ENCODE data around the gene NVL. TPM values are rescaled to one million over a fixed set of nuclear protein-coding genes. Genes with fewer than 3 reads are reported as not detected.
A peak's percentile ranks its signal among the peaks of the same experiment; 100 is the strongest.

Gene NVL
- total RNA-seq (10 to 100 TPM; 23.3 to 39.0 (median 33.2) TPM), polyA plus RNA-seq (10 to 100 TPM; 27.4 to 61.9 (median 42.4) TPM)
- long read RNA-seq, donor 1 = 0 reads
- long read RNA-seq, donor 2, partial matches to known transcripts = 0 of 3 reads
- long read RNA-seq, donor 2, other reads (novel, unspliced or antisense) = 0 of 3 reads

DNA sequence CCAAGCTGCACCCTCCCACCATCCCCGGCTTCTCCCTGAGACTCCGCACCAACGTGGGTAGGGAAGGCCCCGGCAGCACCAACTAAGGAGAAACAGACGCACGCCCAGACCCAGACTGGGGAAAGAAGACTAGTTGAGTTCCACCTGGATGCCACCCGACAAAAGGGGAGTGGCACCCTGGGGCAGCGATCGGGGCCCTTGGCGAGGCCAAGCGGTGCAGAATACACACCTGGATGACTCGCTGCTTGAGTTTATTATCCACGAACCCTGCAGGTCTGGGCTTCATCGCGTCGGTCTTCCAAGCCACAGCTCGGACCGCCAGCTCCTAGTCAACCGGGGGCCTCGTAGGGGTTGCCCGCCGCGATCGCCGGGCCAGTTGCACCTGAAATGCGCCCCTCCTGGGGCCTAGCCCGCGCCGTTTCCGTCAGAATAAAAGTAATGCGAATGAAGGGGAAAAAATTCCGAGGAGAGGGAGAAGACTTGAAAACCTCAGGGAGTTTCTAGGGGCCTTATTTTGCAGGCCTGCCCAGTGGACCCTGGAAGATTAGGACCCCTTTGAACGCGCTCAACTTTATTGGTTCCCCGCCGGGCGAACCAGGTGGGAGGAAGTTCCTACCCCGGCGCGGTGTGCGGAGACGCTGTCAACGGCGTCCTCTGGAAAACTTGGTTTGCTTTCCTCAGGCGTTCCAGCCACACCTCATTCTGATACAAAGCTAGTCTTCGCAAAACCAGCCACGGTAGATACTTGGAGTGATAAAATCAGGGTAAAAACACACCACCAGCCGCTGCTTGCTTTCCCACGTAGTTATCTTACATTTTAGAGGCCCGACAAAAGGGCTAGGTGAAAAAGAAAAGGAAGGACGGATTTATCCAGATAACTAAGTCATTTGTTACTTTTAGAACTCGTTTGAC lies at the start of gene NVL:
TSS of gene NVL (minus strand) at position 331 of the 912 bp plus-strand sequence. CDS start at position 286, 45 bp downstream.
- peak; percentile 7 to 50 (median 35) for TF ChIP-seq POLR2A (IDR thresholded peaks at IDR 0.05)
- TF ChIP-seq, protein P1, sequence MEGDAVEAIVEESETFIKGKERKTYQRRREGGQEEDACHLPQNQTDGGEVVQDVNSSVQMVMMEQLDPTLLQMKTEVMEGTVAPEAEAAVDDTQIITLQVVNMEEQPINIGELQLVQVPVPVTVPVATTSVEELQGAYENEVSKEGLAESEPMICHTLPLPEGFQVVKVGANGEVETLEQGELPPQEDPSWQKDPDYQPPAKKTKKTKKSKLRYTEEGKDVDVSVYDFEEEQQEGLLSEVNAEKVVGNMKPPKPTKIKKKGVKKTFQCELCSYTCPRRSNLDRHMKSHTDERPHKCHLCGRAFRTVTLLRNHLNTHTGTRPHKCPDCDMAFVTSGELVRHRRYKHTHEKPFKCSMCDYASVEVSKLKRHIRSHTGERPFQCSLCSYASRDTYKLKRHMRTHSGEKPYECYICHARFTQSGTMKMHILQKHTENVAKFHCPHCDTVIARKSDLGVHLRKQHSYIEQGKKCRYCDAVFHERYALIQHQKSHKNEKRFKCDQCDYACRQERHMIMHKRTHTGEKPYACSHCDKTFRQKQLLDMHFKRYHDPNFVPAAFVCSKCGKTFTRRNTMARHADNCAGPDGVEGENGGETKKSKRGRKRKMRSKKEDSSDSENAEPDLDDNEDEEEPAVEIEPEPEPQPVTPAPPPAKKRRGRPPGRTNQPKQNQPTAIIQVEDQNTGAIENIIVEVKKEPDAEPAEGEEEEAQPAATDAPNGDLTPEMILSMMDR (IDR thresholded peaks at IDR 0.05 in 8 of 11, conservative IDR thresholded peaks at IDR 0.05 in 3 of 11) = peak in 1 of 11 experiments; percentile 7
- peak; percentile 78 to 88 (median 85) for TF ChIP-seq POLR2AphosphoS5 (IDR thresholded peaks at IDR 0.05)
- peak within 1 kb of the TSS; percentile 63 to 99 (median 84) for H3K4me3 ChIP-seq
- no peaks in the 10 kb centered on the region for H3K27me3 ChIP-seq (replicated peaks in 1 of 7)
- peaks cover 0 to 20% (median 8%) of the 10 kb centered on the region in 6 donors for H3K36me3 ChIP-seq
- 0 to 1% (median 0%) methylated on average over 42 to 52 of the region's 52 CpGs for WGBS, 5 donors
- peaks cover 16 to 70% (median 41%) of the 10 kb centered on the region in 6 donors for H3K4me1 ChIP-seq
- intact Hi-C loops (cut with DNase I; ENCODE audit: low total_unique reads) = no loop called here
- no peaks in the 10 kb centered on the region for H3K9me3 ChIP-seq
- peak within 1 kb of the TSS; percentile 89 to 99 (median 92) for H3K27ac ChIP-seq
- DNase-seq = peak; percentile 95

DNA sequence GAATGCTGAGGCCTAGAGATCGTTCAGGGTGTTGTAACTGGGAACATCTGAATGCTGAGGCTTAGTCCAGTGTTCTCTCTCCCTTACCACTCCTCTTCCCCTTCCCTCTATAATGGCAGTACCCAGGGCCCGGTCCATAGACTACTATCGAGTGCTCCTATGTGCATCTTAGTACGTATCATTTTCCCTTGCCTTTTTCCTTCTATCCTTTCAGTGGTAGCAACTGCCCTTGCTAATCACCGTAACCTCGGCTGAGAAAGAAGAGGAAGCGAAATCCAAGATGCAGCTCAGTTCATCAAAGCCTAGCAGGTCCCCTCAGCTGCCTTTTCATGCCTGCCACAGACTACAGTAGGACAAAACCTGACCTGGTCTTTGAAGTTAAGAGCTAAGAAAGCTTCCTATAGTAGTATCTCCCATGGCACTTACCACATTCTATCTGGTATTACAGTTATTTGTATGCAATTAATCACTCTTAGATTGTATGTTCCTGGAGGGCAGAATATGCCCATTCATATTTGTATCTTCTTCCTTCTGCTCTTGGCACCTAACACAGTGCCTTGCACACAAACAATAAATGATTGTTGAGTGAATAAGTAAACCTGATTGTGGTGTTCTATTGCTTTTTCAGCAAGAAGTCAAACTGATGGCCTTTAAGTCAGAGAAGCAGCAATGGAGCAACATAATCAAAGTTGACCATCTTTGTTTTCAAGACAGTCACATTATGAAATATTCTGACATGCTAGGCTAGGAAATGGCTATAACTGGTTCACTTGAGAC lies 49.1 kb upstream of the NVL start:
- TF ChIP-seq POLR2AphosphoS5 (IDR thresholded peaks at IDR 0.05) = peak in 1 of 3 donors; percentile 13
- TF ChIP-seq, protein P1 (IDR thresholded peaks at IDR 0.05 in 8 of 11, conservative IDR thresholded peaks at IDR 0.05 in 3 of 11) = no peak
- peaks cover 0 to 60% (median 30%) of the 10 kb centered on the region in 6 donors for H3K36me3 ChIP-seq
- peak overlapping the region in 6 of 8 donors; percentile 7 to 83 (median 62) for H3K27ac ChIP-seq
- intact Hi-C loops (cut with DNase I; ENCODE audit: low total_unique reads) = no loop called here
- no peaks in the 10 kb centered on the region for H3K27me3 ChIP-seq (replicated peaks in 1 of 7)
- H3K4me1 ChIP-seq = peaks cover 10 to 95% (median 54%) of the 10 kb centered on the region in 6 donors
- no peak for DNase-seq
- H3K9me3 ChIP-seq = no peaks in the 10 kb centered on the region
- WGBS, 5 donors = 50 to 69% (median 62%) methylated on average over 6 to 7 of the region's 7 CpGs
- H3K4me3 ChIP-seq = no peak overlapping the region

DNA sequence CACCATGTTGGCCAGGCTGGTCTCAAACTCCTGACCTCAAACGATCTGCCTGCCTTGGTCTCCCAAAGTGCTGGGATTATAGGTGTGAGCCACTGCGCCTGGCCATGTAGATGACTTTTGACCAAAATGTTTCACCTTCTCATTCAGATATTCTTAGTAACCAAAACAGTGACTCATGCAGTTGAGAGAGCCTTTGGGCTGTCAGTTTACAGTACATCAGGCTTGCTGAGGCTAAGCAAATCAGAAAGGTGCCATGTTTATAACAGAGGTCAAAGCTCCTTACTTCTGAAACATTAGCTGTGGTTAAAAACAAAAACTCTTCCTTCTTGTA lies 47.7 kb upstream of the NVL start:
- Histone ChIP-seq H3K36me3 (peaks cover 0 to 69% (median 42%) of the 10 kb centered on the region in 6 donors), H3K27ac (peak overlapping the region in 6 of 8 donors; percentile 3 to 83 (median 62)), H3K27me3 (replicated peaks in 1 of 7) (no peaks in the 10 kb centered on the region), H3K9me3 (no peaks in the 10 kb centered on the region), H3K4me3 (no peak overlapping the region), H3K4me1 (peaks cover 10 to 86% (median 54%) of the 10 kb centered on the region in 6 donors)
- TF ChIP-seq, protein P1 (IDR thresholded peaks at IDR 0.05 in 8 of 11, conservative IDR thresholded peaks at IDR 0.05 in 3 of 11) = no peak
- peak in 1 of 3 donors; percentile 5 for TF ChIP-seq POLR2AphosphoS5 (IDR thresholded peaks at IDR 0.05)
- TF ChIP-seq POLR2A (IDR thresholded peaks at IDR 0.05) = no peak
- intact Hi-C loops (cut with DNase I; ENCODE audit: low total_unique reads) = no loop called here
- DNase-seq = no peak
- 82 to 89% (median 84%) methylated on average over 2 of the region's 2 CpGs for WGBS, 5 donors
